Fibroblast of lung (primary cell): ENCODE results near the gene PIAS1. TPM values are rescaled to one million over a fixed set of nuclear protein-coding genes. Genes with fewer than 3 reads are reported as not detected.

ENCODE experiments used
- DNase-seq, 2 donors: peaks; one replicate each; pipeline versions ENCODE4 v3.0.0 to v3.0.0-alpha.2; 2010; ENCODE audit warnings: low read depth in 2 of 2
- H2AFZ ChIP-seq: 2 replicates; pipeline ENCODE4 v1.5.1; 2012; ENCODE audit warnings: low read length, control low read depth, inconsistent platforms
- H3K27ac ChIP-seq: 2 replicates; pipeline ENCODE4 v1.5.1; 2011; ENCODE audit warnings: low read length, control low read depth; ENCODE audit not compliant: insufficient read depth
- H3K27me3 ChIP-seq: 2 replicates; pipeline ENCODE4 v1.5.1; 2011; ENCODE audit warnings: mild to moderate bottlenecking, low read length; ENCODE audit not compliant: control insufficient read depth, insufficient read depth
- H3K36me3 ChIP-seq: 2 replicates; pipeline ENCODE4 v1.5.1; 2011; ENCODE audit warnings: low read length; ENCODE audit not compliant: control insufficient read depth, insufficient read depth
- H3K4me1 ChIP-seq: 2 replicates; pipeline ENCODE4 v1.5.1; 2011; ENCODE audit warnings: low read length; ENCODE audit not compliant: control insufficient read depth, insufficient read depth; ENCODE audit errors: extremely low read depth
- H3K4me2 ChIP-seq: 2 replicates; pipeline ENCODE4 v1.5.1; 2011; ENCODE audit warnings: low read length, control low read depth; ENCODE audit not compliant: insufficient read depth; ENCODE audit errors: extremely low read depth
- H3K4me3 ChIP-seq, 4 experiments: fragments of 200-600 bp in 1 of 4; sonication (generic) in 1 of 4; replicated peaks in 1 of 4; 2 replicates each; pipeline ENCODE4 v1.5.1; 2011 to 2016; ENCODE audit warnings: low read length in 4 of 4, low read depth in 3 of 4, mild to moderate bottlenecking in 3 of 4, control low read depth in 2 of 4, inconsistent platforms in 1 of 4, mixed read lengths in 1 of 4; ENCODE audit not compliant: insufficient read depth in 1 of 4; ENCODE audit errors: control extremely low read depth in 1 of 4
- H3K79me2 ChIP-seq: 2 replicates; pipeline ENCODE4 v1.5.1; 2012; ENCODE audit warnings: mild to moderate bottlenecking, low read length, inconsistent platforms; ENCODE audit not compliant: control insufficient read depth, insufficient read depth
- H3K9ac ChIP-seq: 2 replicates; pipeline ENCODE4 v1.5.1; 2011; ENCODE audit warnings: mild to moderate bottlenecking, low read length, control low read depth; ENCODE audit not compliant: insufficient read depth
- H3K9me3 ChIP-seq: 2 replicates; pipeline ENCODE4 v1.5.1; 2012; ENCODE audit warnings: low read depth, low read length; ENCODE audit not compliant: control insufficient read depth, insufficient read depth
- H4K20me1 ChIP-seq: 2 replicates; pipeline ENCODE4 v1.5.1; 2011; ENCODE audit warnings: low read length; ENCODE audit not compliant: control insufficient read depth, insufficient read depth; ENCODE audit errors: extremely low read depth
- CTCF ChIP-seq, 2 donors: IDR thresholded peaks in 1 of 2; conservative IDR thresholded peaks in 1 of 2; 1 replicate in 1 of 2; 2 replicates in 1 of 2; pipeline ENCODE4 v1.5.1; 2011 to 2012; ENCODE audit warnings: low read length in 2 of 2, control low read depth in 1 of 2, inconsistent platforms in 1 of 2, low read depth in 1 of 2, mild to moderate bottlenecking in 1 of 2
- EZH2 ChIP-seq: IDR thresholded peaks from 2 replicates; pipeline ENCODE4 v1.5.1; 2012; ENCODE audit warnings: low read length, control low read depth, mild to moderate bottlenecking; ENCODE audit errors: missing control alignments
- polyA plus RNA-seq, 2 donors: library from polyadenylated mRNA; depleted of rRNA in 1 of 2; stranded (reverse) in 1 of 2; unstranded in 1 of 2; fragments of >200 nt; gene quantifications; 2 replicates each; pipeline ENCODE4 v1.2.1, GENCODE V29; 2011 to 2012; ENCODE audit warnings: missing spikeins in 1 of 2
- total RNA-seq: library from RNA; depleted of rRNA; stranded (reverse); fragments of >200 nt; gene quantifications from 2 replicates; pipeline ENCODE4 v1.2.1, GENCODE V29; 2014

PIAS1 gene
- total and polyA plus RNA-seq, 2 donors (not counting 1 experiment from before 2014, with no cell fraction given): 17.0 to 35.1 TPM

DNA sequence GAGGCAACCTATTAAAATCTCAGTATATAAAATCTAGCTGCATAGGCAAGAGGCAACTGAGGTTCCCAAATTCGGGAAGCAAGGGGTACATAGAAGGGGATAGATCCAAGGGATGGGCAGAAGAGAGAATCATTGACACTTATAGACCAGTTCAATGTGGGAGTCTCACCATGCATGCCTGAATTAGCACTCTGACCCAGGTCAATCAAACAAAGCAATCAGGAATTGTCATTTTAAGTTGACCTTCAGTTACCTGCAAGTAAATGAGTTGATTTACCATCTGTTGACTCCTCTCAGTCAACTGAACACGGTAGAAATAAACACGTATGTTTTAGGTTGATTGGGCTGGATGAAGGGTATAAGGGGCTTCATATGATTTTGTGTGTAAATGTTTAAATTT lies 33.4 kb upstream of the PIAS1 start:
- H3K27me3 ChIP-seq: no peaks in the 10 kb centered on the region
- H3K36me3 ChIP-seq: no peaks in the 10 kb centered on the region
- no peak for TF ChIP-seq CTCF (conservative IDR thresholded peaks at IDR 0.05 in 1 of 2, IDR thresholded peaks at IDR 0.05 in 1 of 2; ENCODE audit: low read depth in 1 of 2, low read length in 2 of 2)
- no peak for TF ChIP-seq EZH2
- no peak overlapping the region for H3K9ac ChIP-seq
- no peaks in the 10 kb centered on the region for H3K4me1 ChIP-seq
- no peak overlapping the region for H2AFZ ChIP-seq
- DNase-seq: no peak
- H3K9me3 ChIP-seq: no peaks in the 10 kb centered on the region
- no peaks in the 10 kb centered on the region for H4K20me1 ChIP-seq
- H3K79me2 ChIP-seq: no peaks in the 10 kb centered on the region
- H3K27ac ChIP-seq: no peak overlapping the region
- H3K4me3 ChIP-seq: no peak overlapping the region
- H3K4me2 ChIP-seq: no peak overlapping the region

DNA sequence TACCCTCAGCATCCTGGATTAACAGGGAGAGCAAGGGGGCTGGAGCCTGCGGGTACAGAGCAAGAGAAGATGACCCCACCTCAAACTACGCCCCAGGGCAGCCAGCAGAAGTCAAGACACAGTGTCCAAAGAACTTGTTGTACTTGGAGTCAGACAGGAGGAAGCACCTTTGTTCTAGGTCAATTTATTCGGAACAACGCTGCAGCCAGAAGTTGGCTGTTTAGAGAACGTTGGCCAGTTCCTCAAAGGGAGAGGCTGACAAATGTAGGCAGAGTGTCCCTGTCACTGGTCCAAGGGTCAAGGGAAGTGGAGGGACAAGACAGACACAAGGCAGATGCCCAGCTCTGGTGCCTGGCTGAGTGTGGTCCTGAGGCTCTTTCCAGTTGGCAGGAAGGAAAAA lies 32.1 kb upstream of the PIAS1 start:
- Histone ChIP-seq H3K27ac (no peak overlapping the region), H3K4me3 (no peak overlapping the region), H3K4me2 (no peak overlapping the region), H3K79me2 (no peaks in the 10 kb centered on the region), H2AFZ (no peak overlapping the region), H4K20me1 (no peaks in the 10 kb centered on the region), H3K36me3 (no peaks in the 10 kb centered on the region), H3K4me1 (no peaks in the 10 kb centered on the region), H3K27me3 (no peaks in the 10 kb centered on the region), H3K9me3 (no peaks in the 10 kb centered on the region), H3K9ac (no peak overlapping the region)
- TF ChIP-seq CTCF (conservative IDR thresholded peaks at IDR 0.05 in 1 of 2, IDR thresholded peaks at IDR 0.05 in 1 of 2; ENCODE audit: low read depth in 1 of 2, low read length in 2 of 2) (no peak), EZH2 (no peak)
- no peak for DNase-seq

DNA sequence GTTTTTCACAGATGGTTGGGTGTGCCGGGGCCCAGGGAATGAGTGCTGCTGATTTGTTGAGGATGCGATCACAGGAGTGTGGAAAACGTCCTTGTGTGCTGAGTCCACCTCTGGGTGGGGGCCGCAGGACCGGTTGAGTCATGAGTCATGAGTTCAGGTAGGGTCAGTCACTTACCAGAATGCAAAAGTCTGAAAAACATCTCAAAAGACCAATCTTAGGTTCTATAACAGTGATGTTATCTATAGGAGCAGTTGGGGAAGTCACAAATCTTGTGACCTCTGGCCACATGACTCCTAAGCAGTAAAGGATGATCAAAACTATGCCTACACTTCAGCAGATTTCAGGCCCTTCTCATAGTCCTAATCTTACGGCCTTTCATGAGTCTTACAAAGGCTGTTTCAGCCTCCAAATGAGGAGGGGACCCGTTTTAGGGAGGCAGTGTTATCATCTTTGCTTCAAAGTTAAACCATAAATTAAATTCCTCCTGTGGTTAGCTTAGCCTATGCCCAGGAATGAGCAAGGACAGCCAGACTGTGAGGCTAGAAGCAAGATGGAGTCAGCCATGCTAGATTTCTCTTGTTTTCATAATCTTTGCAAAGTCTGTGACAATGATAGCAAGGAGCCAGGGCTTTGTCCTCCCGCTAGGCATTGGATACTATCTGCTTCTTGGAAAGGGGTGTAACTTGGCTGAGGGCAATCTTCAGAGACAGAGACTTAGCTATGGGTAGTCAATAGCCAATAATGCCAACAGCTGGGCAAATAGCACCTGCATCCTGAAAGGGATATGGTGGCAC lies 30.6 kb upstream of the PIAS1 start:
- no peak overlapping the region for H2AFZ ChIP-seq
- H3K9me3 ChIP-seq: no peaks in the 10 kb centered on the region
- no peaks in the 10 kb centered on the region for H3K4me1 ChIP-seq
- peaks cover 8% of the 10 kb centered on the region for H3K27me3 ChIP-seq
- no peaks in the 10 kb centered on the region for H3K79me2 ChIP-seq
- H3K4me2 ChIP-seq: no peak overlapping the region
- no peak overlapping the region for H3K4me3 ChIP-seq
- TF ChIP-seq EZH2 (no peak), CTCF (conservative IDR thresholded peaks at IDR 0.05 in 1 of 2, IDR thresholded peaks at IDR 0.05 in 1 of 2; ENCODE audit: low read depth in 1 of 2, low read length in 2 of 2) (no peak)
- H3K36me3 ChIP-seq: no peaks in the 10 kb centered on the region
- H3K9ac ChIP-seq: no peak overlapping the region
- DNase-seq: no peak
- H3K27ac ChIP-seq: no peak overlapping the region
- no peaks in the 10 kb centered on the region for H4K20me1 ChIP-seq
